ENCODE results near the gene PTPN23. TPM values are rescaled to one million over a fixed set of nuclear protein-coding genes. Genes with fewer than 3 reads are reported as not detected.

PTPN23 gene
- total RNA-seq, 3 donors from 2014 or later: 36.7 to 48.2 (median 43.6) TPM

GRCh38 chr3:47376393-47376792 is 4.4 kb upstream of the PTPN23 start:
- intact Hi-C loops (cut with DNase I, micrococcal nuclease): no loop called here
- peaks cover 3% of the 10 kb centered on the region for H3K36me3 ChIP-seq (ENCODE audit: low read depth)
- no peak for ATAC-seq
- no peak for TF ChIP-seq CTCF (IDR thresholded peaks at IDR 0.05)
- no peak for DNase-seq
- no peaks in the 10 kb centered on the region for H3K9me3 ChIP-seq
- no peak overlapping the region for H3K4me3 ChIP-seq
- H3K4me1 ChIP-seq (ENCODE audit: low read depth): peaks cover 9% of the 10 kb centered on the region

- ATAC-seq (no peak), DNase-seq (no peak)
- no peaks in the 10 kb centered on the region for H3K9me3 ChIP-seq
- H3K4me3 ChIP-seq: no peak overlapping the region
- no peak for TF ChIP-seq CTCF (IDR thresholded peaks at IDR 0.05)
- H3K4me1 ChIP-seq (ENCODE audit: low read depth): peaks cover 15% of the 10 kb centered on the region
- peaks cover 3% of the 10 kb centered on the region for H3K36me3 ChIP-seq (ENCODE audit: low read depth)
- intact Hi-C loops (cut with DNase I, micrococcal nuclease): no loop called here
Measured at GRCh38 chr3:47377186-47377585, 3.6 kb upstream of the PTPN23 start.

DNA sequence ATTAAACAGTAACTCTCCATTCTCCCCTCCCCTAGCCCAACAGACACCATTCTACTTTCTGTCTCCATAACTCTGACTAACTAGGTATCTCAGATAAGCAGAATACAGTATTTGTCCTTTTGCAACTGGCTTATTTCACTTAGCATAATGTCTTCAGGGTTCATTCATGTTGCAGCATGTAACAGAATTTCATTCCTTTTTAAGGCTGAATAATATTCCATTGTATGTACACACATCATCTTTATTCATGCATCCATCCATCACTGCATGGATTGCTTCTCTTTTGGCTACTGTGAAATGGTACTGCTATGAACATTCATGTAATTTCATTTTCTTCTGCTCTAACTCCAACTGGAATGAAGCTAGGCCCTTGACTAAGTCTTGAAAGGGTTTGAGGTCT is 2.0 kb upstream of the PTPN23 start:
- Histone ChIP-seq H3K36me3 (ENCODE audit: low read depth) (peaks cover 3% of the 10 kb centered on the region), H3K9me3 (no peaks in the 10 kb centered on the region), H3K4me3 (no peak overlapping the region), H3K4me1 (ENCODE audit: low read depth) (peaks cover 16% of the 10 kb centered on the region)
- DNase-seq (no peak), ATAC-seq (no peak)
- intact Hi-C loops (cut with DNase I, micrococcal nuclease): no loop called here
- TF ChIP-seq CTCF (IDR thresholded peaks at IDR 0.05): no peak

- H3K4me1 ChIP-seq (ENCODE audit: low read depth): peaks cover 16% of the 10 kb centered on the region
- H3K36me3 ChIP-seq (ENCODE audit: low read depth): peaks cover 3% of the 10 kb centered on the region
- no peak for ATAC-seq
- intact Hi-C loops (cut with DNase I, micrococcal nuclease): no loop called here
- no peaks in the 10 kb centered on the region for H3K9me3 ChIP-seq
- TF ChIP-seq CTCF (IDR thresholded peaks at IDR 0.05): no peak
- H3K4me3 ChIP-seq: no peak overlapping the region
- DNase-seq: peak; percentile 20 to 62 (median 50)
Measured at GRCh38 chr3:47379411-47379899, 1.4 kb upstream of the PTPN23 start.

DNA sequence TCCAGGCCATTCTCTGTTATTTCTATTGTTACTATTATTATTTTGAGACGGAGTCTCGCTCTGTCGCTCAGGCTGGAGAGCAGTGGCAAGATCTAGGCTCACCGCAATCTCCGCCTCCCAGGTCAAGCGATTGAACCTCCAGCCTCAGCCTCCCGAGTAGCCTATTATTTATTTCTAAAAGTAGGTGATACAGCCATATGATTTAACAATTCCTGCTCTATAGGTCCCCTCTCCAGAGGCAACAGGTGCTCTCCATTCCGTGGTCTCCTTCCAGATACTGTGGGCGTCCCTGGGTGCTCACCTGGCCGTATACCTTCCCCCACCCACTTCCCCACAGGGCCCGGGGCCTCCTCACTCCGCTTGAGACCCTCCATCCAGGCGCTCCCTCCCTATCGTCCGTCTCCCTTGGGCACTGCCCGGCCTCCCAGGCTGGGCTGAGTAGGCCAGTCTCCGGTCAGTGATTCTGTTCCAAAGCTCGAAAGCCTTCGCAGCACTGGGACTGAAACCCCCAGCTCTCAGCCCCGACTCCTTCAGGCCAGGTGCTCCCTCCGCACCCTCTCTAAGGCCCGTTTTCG is 708 bp upstream of the PTPN23 start:
- no peaks in the 10 kb centered on the region for H3K9me3 ChIP-seq
- no peak for TF ChIP-seq CTCF (IDR thresholded peaks at IDR 0.05)
- DNase-seq (peak in 1 of 3 donors; percentile 32), ATAC-seq (no peak)
- H3K4me1 ChIP-seq (ENCODE audit: low read depth): peaks cover 16% of the 10 kb centered on the region
- H3K36me3 ChIP-seq (ENCODE audit: low read depth): peaks cover 3% of the 10 kb centered on the region
- H3K4me3 ChIP-seq: peak overlapping the region; percentile 78
- intact Hi-C loops (cut with DNase I, micrococcal nuclease): no loop called here

Data from mucosa of descending colon (tissue), 3 donors.